Stimulated activated CD8-positive, alpha-beta memory T cell treated with anti-CD3 and anti-CD28 coated beads, Interleukin-12 subunit alpha, Interleukin-12 subunit beta, amount 100 ng/mL, for 1 hour (primary cell): ENCODE data around the gene POP7.
"Not testable (repeated sequence)": the region's sequence is repeated elsewhere in the genome, so short reads cannot be mapped to it uniquely, and the experiment has no call there.

Experiments
- DNase-seq: peaks from one replicate; pipeline ENCODE4 v3.0.0-alpha.2; 2020; ENCODE audit warnings: low read depth

Gene POP7

GRCh38 chr7:100723732-100724275 is 17.9 kb downstream of the POP7 start:
- DNase-seq: no peak

DNA sequence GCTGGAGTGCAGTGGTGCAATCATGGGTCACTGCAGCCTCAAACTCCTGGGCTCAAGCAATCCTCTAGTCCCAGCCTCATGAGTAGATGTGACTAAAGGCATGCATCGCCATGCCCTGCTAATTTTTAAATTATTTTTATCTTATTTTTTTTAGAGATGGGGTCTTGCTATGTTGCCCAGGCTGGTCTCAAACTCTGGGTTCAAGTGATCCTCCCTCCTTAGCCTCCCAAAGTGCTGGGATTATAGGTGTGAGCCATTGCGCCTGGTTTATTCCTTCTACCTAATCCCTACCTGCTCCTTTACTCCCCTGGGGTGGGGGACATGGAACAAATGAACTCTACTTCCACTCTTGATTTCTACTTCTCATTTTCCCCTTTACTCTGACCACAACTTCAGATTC is 18.4 kb downstream of the POP7 start:
- not testable (repeated sequence) for DNase-seq

DNA sequence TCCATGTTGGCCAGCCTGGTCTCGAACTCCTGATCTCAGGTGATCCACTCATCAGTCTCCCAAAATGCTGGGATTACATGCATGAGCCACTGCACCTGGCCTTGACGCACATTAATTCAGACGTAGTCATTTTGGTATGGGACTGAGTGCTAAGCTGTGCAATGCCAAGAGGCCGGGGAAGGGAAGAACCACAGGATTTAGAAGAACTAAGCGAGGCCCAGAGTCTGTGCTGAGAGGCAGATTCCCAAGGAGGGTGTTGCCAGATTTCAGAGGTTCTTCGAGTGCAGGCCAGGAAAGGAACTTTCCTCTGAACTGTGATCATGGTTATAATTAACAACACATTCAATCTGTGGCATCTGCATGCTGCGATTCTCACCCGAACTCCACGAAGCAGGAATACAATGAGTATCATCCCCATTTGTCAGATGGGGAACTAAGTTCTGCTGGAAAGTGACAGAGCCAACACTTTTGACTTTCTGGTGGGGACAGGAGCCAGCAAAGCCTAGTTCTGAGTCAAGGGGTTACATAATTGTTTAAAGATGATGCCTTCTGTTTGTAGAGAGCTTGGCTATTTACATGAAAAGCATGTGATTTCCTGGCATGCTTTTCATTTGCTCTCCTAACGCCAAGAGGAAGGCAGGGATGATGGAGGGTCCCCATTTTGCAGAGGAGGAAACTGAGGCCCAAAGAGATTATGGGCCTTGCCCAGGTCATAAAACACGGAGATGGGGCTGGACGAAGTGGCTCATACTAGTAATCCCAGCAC is 21.3 kb downstream of the POP7 start:
- DNase-seq: no peak

- no peak for DNase-seq
Measured at GRCh38 chr7:100728196-100728595, 22.3 kb downstream of the POP7 start.

DNA sequence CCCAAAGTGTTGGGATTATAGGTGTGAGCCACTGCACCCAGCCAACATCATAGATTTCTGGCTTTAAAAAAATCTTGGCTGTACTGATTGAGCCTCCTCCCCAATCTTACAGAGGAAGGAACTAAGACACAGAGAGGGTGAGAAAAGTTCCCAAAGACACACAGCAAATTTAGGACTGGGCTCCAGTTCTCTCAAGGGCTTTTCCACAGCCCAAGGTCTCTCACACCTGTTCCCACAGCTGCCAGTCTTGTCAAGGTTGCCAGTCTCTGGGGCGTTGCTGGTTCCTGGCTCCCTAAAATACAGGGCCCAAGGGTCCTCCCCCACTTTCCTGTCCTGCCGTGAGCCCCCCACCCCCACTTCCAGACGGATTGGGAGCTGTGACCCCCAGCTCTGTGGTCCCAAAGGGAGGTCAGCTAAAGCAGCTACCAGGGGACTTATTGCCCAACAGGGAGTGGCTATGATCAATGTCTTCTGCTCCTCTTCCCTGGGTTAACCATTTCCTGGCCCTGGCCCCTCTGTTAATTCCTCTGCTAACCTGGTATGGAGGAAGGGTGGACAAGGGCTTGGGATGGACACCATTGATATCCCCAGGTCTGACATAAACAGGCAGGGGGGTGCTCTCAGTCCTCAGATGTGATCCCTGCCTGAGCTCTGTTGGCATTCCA is 24.3 kb downstream of the POP7 start:
- no peak for DNase-seq

DNA sequence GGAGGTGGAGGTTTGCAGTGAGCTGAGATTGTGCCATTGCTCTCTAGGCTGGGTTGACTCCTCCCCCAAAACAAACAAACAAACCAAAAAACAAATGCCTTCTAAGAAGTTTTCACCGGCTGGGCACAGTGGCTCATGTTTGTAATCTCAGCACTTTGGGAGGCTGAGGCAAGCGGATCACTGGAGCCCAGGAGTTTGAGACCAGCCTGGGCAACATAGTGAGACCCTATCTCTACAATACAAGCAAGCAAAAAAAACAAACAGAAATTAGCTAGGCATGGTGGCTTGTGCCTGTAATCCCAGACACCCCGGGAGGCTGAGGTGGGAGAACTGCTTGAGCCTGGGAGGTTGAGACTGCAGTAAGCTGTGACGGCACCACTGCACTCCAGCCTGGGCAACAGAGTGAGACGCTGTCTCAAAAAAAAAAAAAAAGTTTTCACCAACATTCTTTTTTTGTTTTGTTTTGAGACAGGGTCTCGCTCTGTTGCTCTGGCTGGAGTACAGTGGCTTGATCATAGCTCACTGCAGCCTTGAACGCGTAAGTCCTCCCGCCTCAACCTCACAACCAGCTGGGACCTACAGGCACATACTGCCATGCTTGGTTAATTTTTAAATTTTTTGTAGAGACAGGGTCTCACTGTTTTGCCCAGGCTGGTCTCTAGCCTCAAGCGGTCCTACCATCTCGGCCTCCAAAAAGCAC is 26.2 kb downstream of the POP7 start:
- DNase-seq: no peak

DNA sequence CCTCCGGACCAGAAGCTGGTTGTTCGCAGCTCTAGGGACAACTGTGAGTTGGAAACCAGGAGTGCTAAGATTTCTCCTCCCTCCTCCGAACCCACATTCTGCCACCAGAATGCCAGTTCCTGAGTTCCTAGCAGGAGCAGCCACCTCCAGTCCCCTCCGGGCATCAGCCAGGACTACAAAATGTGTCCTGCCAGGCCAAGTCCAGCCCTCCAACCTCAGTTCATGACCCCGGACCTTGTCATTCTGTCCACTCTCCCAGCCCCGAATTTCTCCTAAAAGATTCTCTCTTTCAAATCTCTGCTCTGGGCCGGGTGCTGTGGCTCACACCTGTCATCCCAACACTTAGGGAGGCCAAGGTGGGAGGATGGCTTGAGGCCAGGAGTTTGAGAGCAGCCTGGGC is 29.8 kb downstream of the POP7 start:
- DNase-seq: no peak

- no peak for DNase-seq
Measured at GRCh38 chr7:100736671-100737070, 30.8 kb downstream of the POP7 start.

DNA sequence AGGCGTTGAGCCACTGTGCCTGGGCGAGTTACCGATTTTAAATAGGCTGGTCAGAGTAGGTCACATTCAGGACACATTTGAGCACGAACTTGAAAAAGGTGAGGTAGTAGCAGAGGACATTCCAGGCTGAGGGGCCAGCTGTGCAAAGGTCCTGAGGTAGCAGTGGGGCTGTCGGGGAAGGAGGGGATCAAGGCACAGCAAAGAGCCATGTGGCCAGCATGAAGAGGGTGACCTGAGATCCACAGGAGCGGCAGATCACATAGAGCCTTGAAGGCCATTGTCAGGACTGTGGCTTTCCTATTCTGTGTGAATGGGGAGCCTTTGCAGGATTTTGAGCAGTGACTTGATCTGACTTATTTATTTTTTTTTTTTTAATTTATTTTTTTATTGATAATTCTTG is 34.0 kb downstream of the POP7 start:
- DNase-seq: no peak

DNA sequence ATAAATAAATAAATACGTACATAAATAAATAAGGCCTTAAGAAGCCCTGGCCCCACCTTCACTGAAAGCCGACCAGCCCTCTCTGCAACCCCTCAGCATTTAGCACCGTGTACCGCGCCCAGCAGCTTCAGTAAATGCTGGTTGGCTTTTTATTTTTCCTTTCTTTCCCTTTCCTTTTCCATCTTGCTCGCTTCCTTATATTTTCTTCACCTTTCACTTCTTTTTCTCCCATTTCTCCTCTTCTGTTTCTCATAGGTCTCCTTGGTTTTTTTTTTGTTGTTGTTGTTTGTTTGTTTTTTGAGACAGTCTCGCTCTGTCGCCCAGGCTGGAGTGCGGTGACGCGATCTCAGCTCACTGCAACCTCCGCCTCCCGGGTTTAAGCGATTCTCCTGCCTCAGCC is 38.7 kb downstream of the POP7 start:
- DNase-seq: no peak

GRCh38 chr7:100745184-100745583 is 39.3 kb downstream of the POP7 start:
- DNase-seq: no peak

- DNase-seq: no peak
Measured at GRCh38 chr7:100752994-100753393, 47.1 kb downstream of the POP7 start.

DNA sequence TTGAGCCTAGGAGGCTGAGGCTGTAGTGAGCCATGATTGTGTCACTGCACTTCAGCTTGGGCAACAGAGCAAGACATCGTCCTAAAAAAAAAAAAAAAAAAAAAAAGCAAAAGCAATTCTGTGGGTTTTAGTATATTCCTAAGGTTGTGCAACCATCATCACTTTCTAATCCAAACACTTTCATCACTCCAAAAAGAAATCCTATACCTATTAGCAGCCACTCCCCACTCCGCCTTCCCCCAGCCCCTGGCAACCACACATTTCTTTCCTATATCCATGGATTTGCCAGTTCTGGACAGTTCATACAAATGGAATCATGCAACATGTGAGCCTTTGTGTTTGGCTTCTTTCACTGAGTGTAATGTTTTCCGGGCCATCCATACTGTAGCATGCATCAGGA is 47.8 kb downstream of the POP7 start:
- no peak for DNase-seq
